NCI-H128 (cell line): ENCODE results near the gene IGF2R.
"Not testable (repeated sequence)": the region's sequence is repeated elsewhere in the genome, so short reads cannot be mapped to it uniquely, and the experiment has no call there.

Experiments used
- DNase-seq: peaks from one replicate; lab custom pipeline; 2025; ENCODE audit not compliant: unreplicated experiment; lab: John Stamatoyannopoulos, UW

The IGF2R gene, protein sequence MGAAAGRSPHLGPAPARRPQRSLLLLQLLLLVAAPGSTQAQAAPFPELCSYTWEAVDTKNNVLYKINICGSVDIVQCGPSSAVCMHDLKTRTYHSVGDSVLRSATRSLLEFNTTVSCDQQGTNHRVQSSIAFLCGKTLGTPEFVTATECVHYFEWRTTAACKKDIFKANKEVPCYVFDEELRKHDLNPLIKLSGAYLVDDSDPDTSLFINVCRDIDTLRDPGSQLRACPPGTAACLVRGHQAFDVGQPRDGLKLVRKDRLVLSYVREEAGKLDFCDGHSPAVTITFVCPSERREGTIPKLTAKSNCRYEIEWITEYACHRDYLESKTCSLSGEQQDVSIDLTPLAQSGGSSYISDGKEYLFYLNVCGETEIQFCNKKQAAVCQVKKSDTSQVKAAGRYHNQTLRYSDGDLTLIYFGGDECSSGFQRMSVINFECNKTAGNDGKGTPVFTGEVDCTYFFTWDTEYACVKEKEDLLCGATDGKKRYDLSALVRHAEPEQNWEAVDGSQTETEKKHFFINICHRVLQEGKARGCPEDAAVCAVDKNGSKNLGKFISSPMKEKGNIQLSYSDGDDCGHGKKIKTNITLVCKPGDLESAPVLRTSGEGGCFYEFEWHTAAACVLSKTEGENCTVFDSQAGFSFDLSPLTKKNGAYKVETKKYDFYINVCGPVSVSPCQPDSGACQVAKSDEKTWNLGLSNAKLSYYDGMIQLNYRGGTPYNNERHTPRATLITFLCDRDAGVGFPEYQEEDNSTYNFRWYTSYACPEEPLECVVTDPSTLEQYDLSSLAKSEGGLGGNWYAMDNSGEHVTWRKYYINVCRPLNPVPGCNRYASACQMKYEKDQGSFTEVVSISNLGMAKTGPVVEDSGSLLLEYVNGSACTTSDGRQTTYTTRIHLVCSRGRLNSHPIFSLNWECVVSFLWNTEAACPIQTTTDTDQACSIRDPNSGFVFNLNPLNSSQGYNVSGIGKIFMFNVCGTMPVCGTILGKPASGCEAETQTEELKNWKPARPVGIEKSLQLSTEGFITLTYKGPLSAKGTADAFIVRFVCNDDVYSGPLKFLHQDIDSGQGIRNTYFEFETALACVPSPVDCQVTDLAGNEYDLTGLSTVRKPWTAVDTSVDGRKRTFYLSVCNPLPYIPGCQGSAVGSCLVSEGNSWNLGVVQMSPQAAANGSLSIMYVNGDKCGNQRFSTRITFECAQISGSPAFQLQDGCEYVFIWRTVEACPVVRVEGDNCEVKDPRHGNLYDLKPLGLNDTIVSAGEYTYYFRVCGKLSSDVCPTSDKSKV (N-terminal part only)

DNA sequence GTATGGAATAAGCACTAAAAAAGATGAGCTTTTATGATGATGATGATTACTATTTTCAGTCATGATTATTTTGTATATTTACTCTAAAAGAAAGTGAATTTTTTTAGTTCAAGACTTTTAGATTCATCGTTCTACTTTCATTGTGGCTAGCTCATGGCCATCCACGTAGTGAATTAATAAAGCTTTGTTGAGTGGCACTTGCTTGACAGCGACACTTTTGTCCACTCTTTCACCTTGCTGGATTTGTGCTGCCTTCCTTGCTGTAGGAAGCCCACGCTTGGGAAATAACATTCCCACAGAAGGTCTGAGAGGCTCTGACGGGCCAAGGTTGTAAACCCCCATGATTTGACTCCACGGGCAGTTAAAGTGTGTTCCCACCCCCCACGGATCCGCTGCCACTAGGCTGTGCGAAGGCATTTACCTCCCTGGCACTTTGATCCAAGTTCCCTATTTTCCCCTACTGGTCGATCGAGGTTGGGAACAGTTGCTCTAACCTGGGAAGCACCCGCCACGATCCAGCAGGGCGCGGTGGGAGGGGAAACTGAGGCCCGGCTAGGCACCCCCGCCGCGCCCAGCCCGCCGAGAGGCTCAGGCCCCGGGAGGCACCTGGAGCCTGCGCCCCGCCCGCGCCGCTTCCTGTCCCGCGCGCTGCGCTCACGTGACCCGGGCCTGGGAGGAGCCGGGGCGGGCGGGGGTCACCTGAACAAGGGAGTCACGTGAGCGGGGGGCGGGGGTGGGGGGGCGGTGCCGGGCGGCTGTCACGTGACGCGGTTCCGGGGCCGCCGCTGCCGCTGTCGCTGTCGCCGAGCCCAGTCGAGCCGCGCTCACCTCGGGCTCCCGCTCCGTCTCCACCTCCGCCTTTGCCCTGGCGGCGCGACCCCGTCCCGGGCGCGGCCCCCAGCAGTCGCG lies at the start of gene IGF2R:
Gene IGF2R, plus strand, starts transcription at position 788 of the 909 bp plus-strand sequence. CDS start 165 bp downstream, outside the sequence.
- DNase-seq = peak; percentile 64

DNA sequence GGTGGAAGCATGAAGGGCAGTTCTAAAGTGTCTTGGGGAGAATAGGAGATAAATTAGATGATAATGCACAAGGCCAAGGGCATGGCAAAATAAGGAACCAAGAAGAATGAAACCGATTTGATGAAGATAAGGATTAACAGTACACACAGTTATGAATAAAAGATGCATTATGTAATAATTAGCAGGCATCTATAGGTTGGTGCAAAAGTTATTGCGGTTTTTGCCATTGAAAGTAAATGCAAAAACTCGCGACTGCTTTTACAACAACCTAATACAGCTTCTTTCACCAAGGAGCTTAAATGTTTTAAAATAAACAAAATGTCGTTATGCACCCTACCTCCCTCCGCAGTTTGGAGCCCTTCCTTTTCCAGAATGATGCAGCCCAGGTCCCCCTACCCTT lies 49.1 kb upstream of the IGF2R start:
- DNase-seq = no peak

DNA sequence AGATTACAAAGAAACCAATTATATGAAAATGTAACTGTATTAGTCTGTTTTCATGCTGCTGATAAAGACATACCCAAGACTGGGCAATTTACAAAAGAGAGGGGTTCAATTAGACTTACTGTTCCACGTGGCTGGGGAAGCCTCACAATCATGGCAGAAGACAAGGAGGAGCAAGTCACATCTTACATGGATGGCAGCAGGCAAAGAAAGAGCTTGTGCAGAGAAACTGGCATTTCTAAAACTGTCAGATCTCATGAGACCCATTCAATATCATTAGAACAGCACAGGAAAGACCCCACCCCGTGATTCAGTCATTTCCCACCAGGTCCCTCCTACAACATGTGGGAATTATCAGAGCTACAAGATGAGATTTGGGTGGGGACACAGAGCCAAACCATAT lies 44.7 kb upstream of the IGF2R start:
- not testable (repeated sequence) for DNase-seq

DNA sequence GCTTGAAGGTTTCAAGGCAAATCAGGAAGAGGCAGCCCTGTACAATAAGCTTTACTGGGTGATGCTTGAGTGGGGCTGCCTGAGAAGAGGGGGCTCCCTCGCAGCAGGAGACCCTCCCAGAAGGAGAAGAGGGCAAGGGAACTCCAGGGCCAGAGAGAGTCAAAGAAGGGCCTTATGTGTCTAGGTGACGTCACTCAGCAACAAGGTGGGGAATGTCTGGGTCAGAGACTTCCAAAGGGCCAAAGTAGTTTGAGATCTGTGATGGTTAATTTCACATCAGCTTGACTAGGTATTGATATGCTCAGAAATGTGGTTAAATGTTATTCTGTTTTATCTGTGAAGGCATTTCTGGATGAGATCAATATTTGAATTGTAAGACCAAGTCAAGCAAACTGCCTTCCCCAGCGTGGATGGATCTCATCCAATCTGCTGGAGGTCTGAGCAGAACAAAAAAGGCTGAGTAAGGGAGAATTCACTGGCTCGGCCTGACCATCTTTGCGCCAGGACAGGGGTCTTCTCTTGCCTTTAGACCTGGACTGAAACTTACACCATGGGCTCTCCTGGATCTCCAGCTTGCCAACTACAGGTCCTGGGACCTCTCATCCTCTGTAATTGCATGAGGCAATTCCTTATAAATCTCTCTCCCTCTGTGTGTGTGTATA lies 42.2 kb upstream of the IGF2R start:
- no peak for DNase-seq

DNA sequence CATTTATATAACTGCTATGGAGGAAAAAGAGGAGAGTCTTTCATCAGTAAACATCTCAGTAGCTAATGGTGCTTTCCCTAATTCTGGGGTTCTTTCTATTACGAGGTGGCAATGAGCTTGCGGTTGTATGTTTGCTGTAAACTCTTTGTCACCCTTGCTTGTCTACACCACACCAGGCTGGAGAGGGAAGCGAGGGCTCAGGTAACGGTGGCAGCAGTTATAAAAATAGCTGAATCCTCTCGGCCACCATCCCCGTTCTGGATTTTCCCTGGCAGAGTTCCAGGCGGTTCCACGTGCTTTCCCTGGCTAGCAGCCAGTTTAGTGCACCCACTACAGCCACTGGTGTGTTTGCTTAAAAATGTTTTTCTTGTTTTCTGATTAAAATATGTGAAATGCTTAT lies 39.1 kb upstream of the IGF2R start:
- peak; percentile 3 for DNase-seq

DNA sequence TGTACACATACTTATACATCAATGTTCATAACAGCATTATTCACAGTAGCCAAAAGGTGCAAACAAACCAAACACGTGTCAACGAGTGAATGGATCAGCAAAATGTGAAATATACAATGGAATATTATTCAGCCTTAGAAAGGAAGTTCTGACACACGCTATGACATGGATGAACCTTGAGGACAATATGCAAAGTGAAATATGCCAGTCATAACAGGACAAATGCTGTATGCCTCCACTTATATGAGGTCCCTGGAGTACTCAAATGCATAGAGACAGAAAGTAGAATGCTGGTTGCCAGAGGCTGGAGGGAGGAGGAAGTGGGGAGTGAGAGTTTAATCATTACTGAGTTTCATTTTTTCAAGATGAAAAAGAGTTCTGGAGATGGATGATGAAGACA lies 37.8 kb upstream of the IGF2R start:
- no peak for DNase-seq

DNA sequence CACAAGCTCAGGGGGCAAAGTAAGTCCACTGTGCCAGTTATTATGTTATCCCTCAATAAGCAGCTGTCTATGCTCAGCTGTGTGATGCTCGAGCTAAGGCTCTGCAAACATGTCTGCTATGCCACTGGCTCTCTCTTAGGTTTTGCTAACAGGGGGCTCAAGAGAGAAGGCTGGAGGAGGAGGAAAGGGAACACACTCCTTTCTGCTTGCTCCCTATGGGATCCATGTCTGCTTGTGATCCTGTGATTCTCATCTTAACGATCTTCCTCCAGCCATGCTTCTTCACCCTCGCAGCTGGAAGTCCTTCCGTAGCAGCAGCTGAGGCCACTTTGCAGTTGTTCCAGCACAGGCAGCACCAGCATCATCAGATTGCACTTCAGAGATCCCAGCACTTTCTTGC lies 37.0 kb upstream of the IGF2R start:
- no peak for DNase-seq

DNA sequence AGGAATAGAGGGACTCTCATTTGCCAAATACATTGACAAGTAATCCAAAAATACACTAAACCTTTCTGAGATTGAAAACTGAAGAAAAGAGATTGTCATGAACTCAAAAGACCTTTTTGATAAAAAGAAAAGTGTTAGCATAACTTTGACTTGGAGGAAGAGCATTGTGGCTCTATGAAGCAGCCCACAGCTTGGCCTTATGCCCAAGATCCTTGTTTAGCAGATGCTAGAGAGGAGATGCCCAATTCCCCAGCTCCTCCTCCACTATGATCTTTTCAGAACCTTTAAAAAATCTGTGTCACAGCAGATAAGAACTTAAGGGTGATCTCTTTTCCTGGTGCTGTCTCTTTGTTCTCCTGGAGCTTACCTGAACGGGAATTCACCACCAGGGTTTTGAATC lies 35.8 kb upstream of the IGF2R start:
- no peak for DNase-seq

DNA sequence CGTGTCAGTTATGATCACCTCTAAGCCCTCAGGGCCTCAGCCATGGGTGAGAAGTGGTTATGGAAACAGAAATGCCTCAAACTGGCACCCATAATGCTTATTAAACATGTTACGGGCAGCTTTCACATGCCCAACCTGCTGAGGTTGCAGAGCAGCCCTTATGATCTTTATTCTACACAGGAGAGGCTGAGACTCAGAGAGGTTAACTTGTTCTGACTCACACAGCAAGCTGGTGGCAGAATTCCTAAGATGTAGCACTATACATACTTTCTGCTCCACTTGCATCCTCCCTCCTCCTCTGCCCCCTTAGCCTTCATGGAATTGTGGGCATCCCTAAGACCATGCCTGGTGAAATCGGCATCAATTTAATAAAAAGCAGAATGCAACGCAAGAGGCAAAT lies 34.7 kb upstream of the IGF2R start:
- DNase-seq = no peak

DNA sequence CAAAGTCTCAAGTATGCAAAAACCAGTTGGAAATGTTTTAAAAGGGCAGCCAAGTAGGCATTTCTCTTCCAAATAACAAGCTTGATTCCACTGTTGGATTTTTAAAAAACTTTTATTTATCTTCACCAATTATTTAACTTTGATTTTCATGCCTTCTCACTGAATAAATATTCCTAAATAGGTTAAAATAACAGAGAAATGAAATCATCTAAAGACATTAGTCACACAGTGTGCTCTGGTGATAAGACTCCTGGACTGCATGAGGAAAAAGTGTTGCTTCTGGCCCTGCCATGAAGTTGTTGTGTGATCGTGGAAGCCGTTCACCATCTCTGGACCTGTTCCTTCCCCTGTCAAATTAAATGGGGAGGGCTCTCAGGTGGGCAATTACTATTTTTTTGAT lies 33.8 kb upstream of the IGF2R start:
- no peak for DNase-seq

DNA sequence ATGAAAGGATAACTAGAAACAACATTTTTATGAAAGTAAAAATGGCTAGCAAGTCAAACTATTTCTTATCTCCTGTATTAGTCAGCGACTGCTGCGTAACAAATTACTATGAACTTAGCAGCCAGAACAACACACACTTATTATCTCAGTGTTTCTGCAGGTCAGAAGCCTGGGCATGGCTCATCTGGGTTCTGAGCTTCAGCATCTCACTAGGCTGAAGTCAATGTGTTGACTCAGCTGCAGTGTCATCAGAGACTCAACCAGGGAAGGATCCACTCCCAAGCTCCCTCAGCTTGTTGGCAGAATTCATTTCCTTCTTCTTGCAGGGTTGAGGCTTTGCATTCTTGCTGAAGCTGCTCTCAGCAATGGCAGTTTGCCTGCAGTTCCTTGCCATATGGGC lies 33.2 kb upstream of the IGF2R start:
- no peak for DNase-seq

DNA sequence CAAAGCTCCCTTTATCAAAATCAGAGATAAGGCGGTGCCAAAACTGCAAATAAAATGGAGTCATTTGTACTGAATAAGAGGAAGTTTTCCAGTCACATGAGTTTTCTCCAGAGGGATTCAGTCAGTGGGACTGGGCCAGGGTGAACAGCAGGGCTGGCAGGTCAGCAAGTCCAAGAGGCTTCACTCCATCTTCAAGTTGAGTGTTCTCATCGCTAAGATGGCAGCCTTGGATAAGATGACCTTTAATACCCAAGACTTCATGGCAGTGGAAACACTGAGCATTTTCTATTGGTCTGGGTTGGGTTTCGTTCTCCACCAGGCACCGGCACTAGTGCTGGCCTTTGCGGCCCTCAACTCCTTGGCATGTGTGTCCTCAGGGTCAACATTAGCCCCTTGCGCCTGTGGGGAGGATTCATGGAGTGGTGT lies 29.3 kb upstream of the IGF2R start:
- DNase-seq = no peak

DNA sequence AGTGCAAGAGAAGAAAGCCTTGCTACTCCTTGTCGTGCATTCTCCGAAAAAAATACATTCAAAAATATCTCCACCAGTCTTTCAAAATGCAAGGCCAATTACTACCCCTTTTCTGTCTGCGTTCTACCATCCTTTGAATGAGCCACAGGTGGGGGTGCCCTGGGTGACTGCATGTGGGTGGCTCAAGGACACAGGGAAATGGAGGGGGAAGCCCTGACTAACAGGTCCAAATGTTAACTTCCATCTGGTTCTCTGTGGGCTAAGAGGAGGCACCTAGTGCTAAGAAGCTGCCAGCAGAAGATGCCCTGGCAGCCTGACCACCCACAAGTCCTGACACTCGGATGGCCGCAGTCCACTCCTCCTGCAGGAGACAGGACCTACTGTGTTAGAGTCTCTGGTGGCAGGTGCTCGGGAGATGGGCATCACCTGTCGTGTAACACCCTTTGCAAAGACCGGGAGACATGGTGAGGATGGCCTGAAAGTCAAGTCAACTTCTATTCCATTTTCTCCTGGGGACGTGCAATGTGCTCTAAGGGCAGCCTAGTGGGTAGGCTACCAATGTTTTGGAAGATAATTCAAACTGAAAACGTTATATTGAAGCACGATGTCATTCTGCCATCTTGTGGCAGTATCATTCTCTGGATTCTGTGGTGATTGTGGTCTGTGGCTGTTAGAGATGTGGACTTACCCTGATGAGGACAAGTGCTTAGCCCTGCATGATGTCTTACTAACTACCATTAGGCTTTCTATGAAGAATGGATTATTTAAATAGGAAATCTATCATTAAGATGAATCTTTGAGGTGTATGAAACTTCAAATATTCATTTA lies 27.4 kb upstream of the IGF2R start:
- no peak for DNase-seq

DNA sequence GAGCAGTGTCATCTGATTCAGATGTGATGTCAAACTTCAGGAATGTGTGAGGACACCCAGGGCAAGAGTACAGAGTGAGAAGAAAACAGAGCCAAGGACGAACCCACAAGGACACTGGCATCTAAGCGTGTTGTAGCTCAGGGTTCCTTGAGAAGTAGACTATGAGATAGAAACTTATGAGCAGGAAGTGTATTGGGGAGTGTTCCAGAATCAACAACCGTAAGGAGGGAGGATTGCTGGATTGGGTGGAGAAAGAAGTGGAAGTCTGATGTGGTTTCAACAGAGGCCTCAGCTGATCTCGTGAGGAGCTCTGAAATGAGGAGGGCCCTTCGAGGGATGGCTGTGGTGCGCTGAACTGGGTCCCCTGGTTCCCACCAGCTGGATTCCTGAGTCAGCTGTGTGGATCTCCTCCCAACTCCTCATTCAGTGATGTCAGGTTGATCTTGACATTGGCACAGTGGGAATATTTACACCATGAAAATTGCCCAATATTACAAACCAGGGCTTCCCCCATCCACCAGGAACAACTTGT lies 25.7 kb upstream of the IGF2R start:
- DNase-seq = no peak

DNA sequence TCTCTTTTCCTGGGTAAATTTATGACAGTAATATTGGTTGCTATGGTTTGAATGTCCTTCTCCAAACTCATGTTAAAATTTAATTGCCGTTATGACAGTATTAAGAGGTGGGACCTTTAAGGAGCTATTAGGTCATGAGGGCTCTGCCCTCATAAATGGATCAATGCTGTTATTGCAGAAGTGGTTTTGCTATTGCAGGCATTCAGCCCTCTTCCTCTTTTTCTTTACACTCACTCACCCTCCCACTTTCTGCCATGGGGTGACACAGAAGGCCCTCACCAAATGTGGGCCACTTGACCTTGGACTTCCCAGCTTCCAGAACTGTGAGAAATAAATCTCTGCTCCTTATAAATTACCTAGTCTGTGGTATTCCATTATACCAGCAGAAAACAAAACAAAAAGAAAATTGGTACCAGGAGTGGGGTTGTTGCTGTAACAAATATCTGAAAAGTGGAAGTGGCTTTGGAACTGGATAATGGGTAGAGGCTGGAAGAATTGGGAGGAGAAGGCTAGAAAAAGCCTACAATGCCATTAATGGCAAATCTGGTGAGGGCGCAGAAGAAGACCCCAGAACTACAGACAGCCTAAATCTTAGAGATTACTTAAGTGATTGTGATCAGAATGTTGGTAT lies 24.8 kb upstream of the IGF2R start:
- no peak for DNase-seq

DNA sequence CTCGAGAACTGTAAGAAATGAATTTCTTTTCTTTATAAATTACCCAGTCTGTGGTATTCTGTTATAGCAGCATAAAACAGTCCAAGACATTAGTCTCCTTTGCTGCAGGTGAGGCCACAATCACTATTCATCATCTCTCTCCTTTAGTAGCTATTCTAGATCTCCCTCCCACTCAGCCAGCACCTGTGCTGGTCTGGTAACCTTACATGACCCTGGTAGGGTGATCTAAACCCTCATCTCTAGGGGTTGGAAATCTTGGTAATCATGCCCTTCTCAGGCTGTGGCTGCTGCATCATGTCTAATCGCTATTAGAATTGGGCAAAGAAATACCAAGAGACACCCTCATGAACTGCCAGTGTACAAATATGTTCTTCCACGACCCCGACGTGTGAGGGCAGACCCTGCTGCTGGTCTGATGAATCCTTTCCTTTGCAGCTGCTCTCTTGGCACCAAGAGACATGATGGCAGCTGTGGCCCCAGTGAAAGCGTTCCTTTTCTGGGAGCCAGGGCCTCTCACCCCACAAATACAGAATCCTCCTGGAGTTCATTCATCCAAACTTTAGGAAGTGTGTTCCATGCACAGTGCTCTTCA lies 23.0 kb upstream of the IGF2R start:
- DNase-seq = no peak

DNA sequence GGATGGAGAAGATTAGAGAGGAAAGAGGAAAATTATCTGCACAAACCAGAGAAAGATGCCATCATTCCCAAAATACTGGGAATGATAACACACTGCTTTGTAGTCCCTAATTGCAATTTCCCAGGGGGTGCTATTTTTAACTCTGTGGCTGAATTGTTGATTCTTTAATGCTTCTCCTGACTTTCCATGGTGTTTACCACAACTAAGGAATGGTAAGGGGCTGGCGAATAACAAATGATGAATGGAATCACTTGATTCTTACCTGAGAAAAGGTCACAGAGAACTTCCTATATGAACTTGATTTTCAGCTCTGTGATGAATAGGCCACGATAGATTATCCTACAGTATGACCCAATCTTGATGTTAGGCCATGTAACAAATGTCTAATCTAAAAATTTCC lies 22.0 kb upstream of the IGF2R start:
- no peak for DNase-seq

DNA sequence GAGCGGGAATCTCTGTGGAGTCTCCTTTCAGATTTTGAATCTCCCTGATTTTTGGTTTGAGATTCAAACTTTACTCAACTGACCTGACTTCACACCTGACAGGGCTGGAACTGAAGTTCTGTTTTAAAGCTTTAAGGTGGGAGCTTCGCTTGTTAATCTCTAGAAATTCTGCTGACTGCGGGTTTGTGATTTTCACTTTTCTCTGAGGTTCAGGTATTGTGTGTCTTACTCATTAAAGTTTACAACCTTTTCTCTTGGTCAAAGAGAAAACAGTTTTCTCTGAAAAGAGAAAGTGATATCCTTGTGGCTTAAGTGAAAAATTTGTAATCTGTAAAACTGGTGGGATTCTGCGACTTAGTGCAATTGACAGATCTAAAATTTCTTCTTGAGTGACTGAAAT lies 20.7 kb upstream of the IGF2R start:
- no peak for DNase-seq
